Chondrocyte (in vitro differentiated cells): ENCODE data around the gene ARL8B. TPM values are rescaled to one million over a fixed set of nuclear protein-coding genes. Genes with fewer than 3 reads are reported as not detected.

Experiments used
- DNase-seq: peaks from one replicate; pipeline ENCODE4 v3.0.0; 2021; ENCODE audit warnings: mixed read lengths, low spot score
- H3K27ac Mint-ChIP-seq: one replicate; pipeline ENCODE4 v1.8.0; 2021; ENCODE audit warnings: mild to moderate bottlenecking, moderate library complexity, mixed read lengths; ENCODE audit not compliant: unreplicated experiment
- H3K27me3 Mint-ChIP-seq: 2 replicates; pipeline ENCODE4 v1.8.0; 2021; ENCODE audit warnings: low read depth, mixed read lengths
- H3K36me3 Mint-ChIP-seq: 2 replicates; pipeline ENCODE4 v1.8.0; 2021; ENCODE audit warnings: low read depth, mixed read lengths
- H3K4me1 Mint-ChIP-seq: 2 replicates; pipeline ENCODE4 v1.8.0; 2021; ENCODE audit warnings: low read depth, mild to moderate bottlenecking, mixed read lengths
- H3K4me3 Mint-ChIP-seq: one replicate; pipeline ENCODE4 v1.8.0; 2021; ENCODE audit warnings: mild to moderate bottlenecking, moderate library complexity, mixed read lengths; ENCODE audit not compliant: unreplicated experiment
- H3K9me3 Mint-ChIP-seq: 2 replicates; pipeline ENCODE4 v1.8.0; 2021; ENCODE audit warnings: low read depth, mixed read lengths
- CTCF ChIP-seq: fragments of 200-600 bp; sonication (generic); IDR thresholded peaks from 2 replicates; pipeline ENCODE4 v1.5.0; 2021; ENCODE audit warnings: antibody characterized with exemption, mild to moderate bottlenecking, moderate library complexity
- total RNA-seq: library from RNA; stranded (reverse); gene quantifications from 3 replicates; pipeline ENCODE4 v1.2.1, GENCODE V29; 2021

Gene ARL8B
- total RNA-seq, 1 donor from 2014 or later, result 65.8 TPM

- Mint-ChIP-seq H3K4me1 (no peaks in the 10 kb centered on the region), H3K27ac (no peak overlapping the region), H3K27me3 (peaks cover 12% of the 10 kb centered on the region), H3K4me3 (no peak overlapping the region), H3K9me3 (no peaks in the 10 kb centered on the region), H3K36me3 (no peaks in the 10 kb centered on the region)
- TF ChIP-seq CTCF, result no peak
- DNase-seq, result no peak
Measured at GRCh38 chr3:5082789-5083115, 39.3 kb upstream of the ARL8B start.

- DNase-seq, result no peak
- Mint-ChIP-seq H3K9me3 (no peaks in the 10 kb centered on the region), H3K36me3 (no peaks in the 10 kb centered on the region), H3K27ac (no peak overlapping the region), H3K27me3 (peaks cover 12% of the 10 kb centered on the region), H3K4me3 (no peak overlapping the region), H3K4me1 (no peaks in the 10 kb centered on the region)
- TF ChIP-seq CTCF, result no peak
Measured at GRCh38 chr3:5084224-5084623, 37.9 kb upstream of the ARL8B start.

- no peak for TF ChIP-seq CTCF
- no peak overlapping the region for H3K27ac Mint-ChIP-seq
- no peak for DNase-seq
- no peaks in the 10 kb centered on the region for H3K4me1 Mint-ChIP-seq
- no peaks in the 10 kb centered on the region for H3K36me3 Mint-ChIP-seq
- H3K4me3 Mint-ChIP-seq, result no peak overlapping the region
- peaks cover 12% of the 10 kb centered on the region for H3K27me3 Mint-ChIP-seq
- no peaks in the 10 kb centered on the region for H3K9me3 Mint-ChIP-seq
Measured at GRCh38 chr3:5086708-5087107, 35.4 kb upstream of the ARL8B start.

- TF ChIP-seq CTCF, result no peak
- H3K9me3 Mint-ChIP-seq, result no peaks in the 10 kb centered on the region
- no peaks in the 10 kb centered on the region for H3K36me3 Mint-ChIP-seq
- no peak overlapping the region for H3K4me3 Mint-ChIP-seq
- H3K27ac Mint-ChIP-seq, result no peak overlapping the region
- no peaks in the 10 kb centered on the region for H3K4me1 Mint-ChIP-seq
- no peak for DNase-seq
- H3K27me3 Mint-ChIP-seq, result peaks cover 12% of the 10 kb centered on the region
Measured at GRCh38 chr3:5087209-5087608, 34.9 kb upstream of the ARL8B start.

- Mint-ChIP-seq H3K4me3 (no peak overlapping the region), H3K27me3 (peaks cover 12% of the 10 kb centered on the region), H3K9me3 (no peaks in the 10 kb centered on the region), H3K4me1 (no peaks in the 10 kb centered on the region), H3K27ac (no peak overlapping the region), H3K36me3 (no peaks in the 10 kb centered on the region)
- no peak for DNase-seq
- TF ChIP-seq CTCF, result no peak
Measured at GRCh38 chr3:5090197-5090596, 31.9 kb upstream of the ARL8B start.
